NB4 (cell line): ENCODE results near the gene NME7.

Experiments
- DNase-seq: peaks from one replicate; pipeline ENCODE4 v3.0.0; 2010; ENCODE audit warnings: low read depth
- H3K4me3 ChIP-seq: one replicate; pipeline ENCODE4 v1.5.1; 2011; ENCODE audit warnings: mild to moderate bottlenecking, low read depth, low read length, moderate library complexity
- MYC ChIP-seq: IDR thresholded peaks from 2 replicates; pipeline ENCODE4 v1.6.1; 2011; ENCODE audit warnings: low read depth, low read length
- POLR2A ChIP-seq: IDR thresholded peaks from 2 replicates; pipeline ENCODE4 v1.6.1; 2011; ENCODE audit warnings: mild to moderate bottlenecking; ENCODE audit not compliant: insufficient read length; ENCODE audit errors: extremely low read depth
- TF ChIP-seq, protein P1 (sequence below): IDR thresholded peaks from 2 replicates; pipeline ENCODE4 v1.6.1; 2011; ENCODE audit warnings: low read depth, low read length
- TF ChIP-seq, protein P2 (sequence below): IDR thresholded peaks from one replicate; pipeline ENCODE4 v1.5.1; 2012; ENCODE audit warnings: low read depth, low read length

The NME7 gene

DNA sequence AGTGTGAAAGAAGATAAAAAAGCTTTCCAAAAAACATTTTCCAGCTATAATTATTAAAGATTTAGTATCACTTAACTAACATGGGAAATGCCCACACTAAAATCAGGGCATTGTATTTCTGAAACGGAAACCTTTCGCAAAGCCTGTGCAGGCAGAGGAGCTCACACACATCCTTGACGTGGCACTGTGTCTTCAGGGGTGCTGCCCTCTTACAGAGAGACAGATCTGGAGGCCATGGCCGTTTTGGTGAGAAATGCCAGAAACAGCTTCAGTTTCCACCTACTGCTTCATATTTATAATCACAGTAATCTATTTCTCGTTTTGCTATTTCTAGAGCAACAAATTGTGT lies 234.4 kb downstream of the NME7 start:
- no peak overlapping the region for H3K4me3 ChIP-seq
- TF ChIP-seq, protein P1, sequence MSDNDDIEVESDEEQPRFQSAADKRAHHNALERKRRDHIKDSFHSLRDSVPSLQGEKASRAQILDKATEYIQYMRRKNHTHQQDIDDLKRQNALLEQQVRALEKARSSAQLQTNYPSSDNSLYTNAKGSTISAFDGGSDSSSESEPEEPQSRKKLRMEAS = no peak
- no peak for TF ChIP-seq POLR2A
- TF ChIP-seq, protein P2, sequence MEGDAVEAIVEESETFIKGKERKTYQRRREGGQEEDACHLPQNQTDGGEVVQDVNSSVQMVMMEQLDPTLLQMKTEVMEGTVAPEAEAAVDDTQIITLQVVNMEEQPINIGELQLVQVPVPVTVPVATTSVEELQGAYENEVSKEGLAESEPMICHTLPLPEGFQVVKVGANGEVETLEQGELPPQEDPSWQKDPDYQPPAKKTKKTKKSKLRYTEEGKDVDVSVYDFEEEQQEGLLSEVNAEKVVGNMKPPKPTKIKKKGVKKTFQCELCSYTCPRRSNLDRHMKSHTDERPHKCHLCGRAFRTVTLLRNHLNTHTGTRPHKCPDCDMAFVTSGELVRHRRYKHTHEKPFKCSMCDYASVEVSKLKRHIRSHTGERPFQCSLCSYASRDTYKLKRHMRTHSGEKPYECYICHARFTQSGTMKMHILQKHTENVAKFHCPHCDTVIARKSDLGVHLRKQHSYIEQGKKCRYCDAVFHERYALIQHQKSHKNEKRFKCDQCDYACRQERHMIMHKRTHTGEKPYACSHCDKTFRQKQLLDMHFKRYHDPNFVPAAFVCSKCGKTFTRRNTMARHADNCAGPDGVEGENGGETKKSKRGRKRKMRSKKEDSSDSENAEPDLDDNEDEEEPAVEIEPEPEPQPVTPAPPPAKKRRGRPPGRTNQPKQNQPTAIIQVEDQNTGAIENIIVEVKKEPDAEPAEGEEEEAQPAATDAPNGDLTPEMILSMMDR = no peak
- DNase-seq = no peak

DNA sequence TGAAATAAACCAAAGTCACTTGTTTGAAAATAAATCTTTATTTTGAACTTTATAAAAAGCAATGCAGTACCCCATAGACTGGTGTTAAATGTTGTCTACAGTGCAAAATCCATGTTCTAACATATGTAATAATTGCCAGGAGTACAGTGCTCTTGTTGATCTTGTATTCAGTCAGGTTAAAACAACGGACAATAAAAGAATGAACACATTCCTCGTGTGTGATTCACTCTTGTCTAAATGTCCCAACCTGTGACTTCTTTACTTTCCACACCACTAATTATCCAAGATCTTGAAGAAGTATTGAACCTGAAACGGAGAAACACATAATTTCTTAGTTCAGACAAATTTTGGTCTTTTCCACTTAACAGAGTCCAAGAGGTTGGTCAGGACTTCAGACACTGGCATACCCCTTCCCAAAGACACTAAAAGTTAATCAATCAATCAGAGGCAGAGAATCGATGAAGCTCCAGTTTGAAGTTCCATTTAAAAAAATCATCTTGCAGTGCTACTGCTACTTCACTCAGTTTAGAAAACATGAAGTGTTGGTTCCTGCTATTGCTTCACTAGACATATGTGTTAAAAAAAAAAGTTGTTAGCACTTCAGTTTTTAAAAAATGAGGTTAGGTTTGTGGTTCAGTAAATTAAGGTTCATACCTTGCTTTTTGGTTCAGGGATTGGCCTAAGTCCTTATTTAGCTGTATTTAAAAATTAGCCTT lies 234.9 kb downstream of the NME7 start:
- DNase-seq = no peak
- TF ChIP-seq, protein P1 = no peak
- TF ChIP-seq MYC (no peak), POLR2A (no peak)
- TF ChIP-seq, protein P2 = no peak
- no peak overlapping the region for H3K4me3 ChIP-seq

DNA sequence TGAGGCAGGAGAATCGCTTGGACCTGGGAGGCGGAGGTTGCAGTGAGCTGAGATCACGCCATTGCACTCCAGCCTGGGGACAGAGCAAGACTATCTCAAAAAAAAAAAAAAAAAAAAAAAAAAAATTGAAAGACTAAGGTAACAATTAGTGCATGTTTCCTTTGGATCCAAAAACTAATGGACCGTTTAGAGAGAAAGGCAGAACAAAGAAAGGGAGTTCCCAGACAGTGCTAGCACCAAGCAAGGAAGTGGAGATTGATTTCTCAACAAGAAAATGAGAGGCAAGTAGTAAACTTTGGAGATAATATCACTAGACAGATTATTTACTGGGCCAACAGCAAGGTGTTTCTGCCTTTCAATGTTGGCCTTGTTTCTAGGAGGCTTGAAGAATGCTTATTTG lies 236.9 kb downstream of the NME7 start:
- TF ChIP-seq, protein P1 = no peak
- TF ChIP-seq MYC = no peak
- TF ChIP-seq POLR2A = no peak
- TF ChIP-seq, protein P2 = no peak
- H3K4me3 ChIP-seq = no peak overlapping the region
- DNase-seq = no peak

DNA sequence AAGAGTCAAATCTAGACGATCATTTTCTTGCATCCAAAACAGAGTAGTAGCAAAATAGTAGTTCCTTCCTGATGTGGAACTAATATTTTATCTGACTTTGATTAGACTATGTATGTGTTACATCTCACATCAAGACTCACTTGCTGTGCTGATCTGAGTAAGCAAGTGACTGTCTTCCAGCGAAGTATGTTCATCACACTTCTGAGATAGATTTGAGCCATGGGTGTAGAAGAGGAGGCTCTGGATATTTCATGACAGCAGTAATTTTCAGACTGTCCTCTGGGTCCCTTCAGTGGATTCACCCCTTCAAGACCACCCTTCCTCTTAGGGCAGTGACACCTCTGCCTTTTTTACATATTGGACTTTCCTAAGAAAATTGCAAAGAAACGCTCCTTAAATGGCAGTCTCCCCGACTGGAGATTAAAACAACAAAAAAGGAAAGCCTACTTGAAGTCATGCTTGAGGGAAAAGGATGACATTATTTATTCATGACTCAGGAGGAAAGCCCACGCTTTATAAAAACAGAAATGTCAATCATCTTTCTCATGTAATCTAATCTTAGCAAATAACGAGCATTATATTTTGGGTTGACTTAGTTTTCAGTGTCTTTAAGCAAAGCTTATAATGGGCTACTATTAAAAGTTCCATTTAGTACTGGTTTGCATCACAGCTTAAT lies 238.3 kb downstream of the NME7 start:
- no peak for DNase-seq
- no peak overlapping the region for H3K4me3 ChIP-seq
- TF ChIP-seq, protein P2 = no peak
- TF ChIP-seq MYC = no peak
- no peak for TF ChIP-seq POLR2A
- TF ChIP-seq, protein P1 = no peak

DNA sequence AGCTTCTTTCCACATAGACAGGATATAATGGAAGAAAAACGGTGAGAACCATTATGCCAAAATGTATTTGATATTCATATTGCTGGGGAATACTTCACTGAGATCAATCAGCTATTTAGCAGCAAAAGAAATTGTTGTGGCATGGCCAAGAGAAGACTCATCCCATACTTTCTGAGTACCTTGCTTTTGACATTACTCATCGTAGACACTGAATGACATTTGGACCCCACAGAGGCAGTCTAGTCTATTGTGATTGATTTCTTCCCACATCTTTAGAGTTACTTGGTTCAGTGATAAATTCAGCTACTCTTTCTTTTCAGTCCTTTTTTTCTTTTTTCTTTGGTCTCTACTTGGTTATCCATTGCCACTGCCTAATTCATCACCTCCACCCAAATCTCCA lies 239.0 kb downstream of the NME7 start:
- H3K4me3 ChIP-seq = no peak overlapping the region
- TF ChIP-seq, protein P2 = no peak
- TF ChIP-seq, protein P1 = no peak
- TF ChIP-seq MYC (no peak), POLR2A (no peak)
- no peak for DNase-seq
